Iris pigment epithelial cell (primary cell): ENCODE measurements around the gene SHQ1.

Source experiments
- DNase-seq: peaks from one replicate; pipeline ENCODE4 v3.0.0-alpha.2; 2011; ENCODE audit warnings: low read depth

The SHQ1 gene

GRCh38 chr3:72847751-72848702 is at the start of gene SHQ1:
SHQ1 (minus strand) TSS chr3:72848445; CDS start chr3:72848340, 105 bp downstream.
- peak; percentile 96 for DNase-seq

- no peak for DNase-seq
Observed at GRCh38 chr3:72897758-72898007, 49.4 kb upstream of the SHQ1 start.

- peak; percentile 67 for DNase-seq
Observed at GRCh38 chr3:72896996-72897757, 48.9 kb upstream of the SHQ1 start.

GRCh38 chr3:72894976-72895552 is 46.8 kb upstream of the SHQ1 start:
- no peak for DNase-seq

- no peak for DNase-seq
Observed at GRCh38 chr3:72892870-72893269, 44.6 kb upstream of the SHQ1 start.

- peak; percentile 96 for DNase-seq
Observed at GRCh38 chr3:72892081-72892775, 44.0 kb upstream of the SHQ1 start.

GRCh38 chr3:72891053-72891855 is 43.0 kb upstream of the SHQ1 start:
- peak; percentile 100 for DNase-seq

- no peak for DNase-seq
Observed at GRCh38 chr3:72890166-72890925, 42.1 kb upstream of the SHQ1 start.

GRCh38 chr3:72889310-72890165 is 41.3 kb upstream of the SHQ1 start:
- DNase-seq: no peak

GRCh38 chr3:72888546-72889309 is 40.5 kb upstream of the SHQ1 start:
- DNase-seq: peak; percentile 57

GRCh38 chr3:72887705-72888545 is 39.7 kb upstream of the SHQ1 start, which contains the start of gene GXYLT2:
GXYLT2 (plus strand) TSS chr3:72888046; CDS start chr3:72888234, 188 bp downstream.
- DNase-seq: peak; percentile 85

GRCh38 chr3:72887343-72887704 is 39.1 kb upstream of the SHQ1 start:
- no peak for DNase-seq

- peak; percentile 28 for DNase-seq
Observed at GRCh38 chr3:72872183-72872582, 23.9 kb upstream of the SHQ1 start.

- DNase-seq: no peak
Observed at GRCh38 chr3:72862314-72863090, 14.3 kb upstream of the SHQ1 start.

- DNase-seq: no peak
Observed at GRCh38 chr3:72860846-72861245, 12.6 kb upstream of the SHQ1 start.

GRCh38 chr3:72860053-72860452 is 11.8 kb upstream of the SHQ1 start:
- no peak for DNase-seq

- no peak for DNase-seq
Observed at GRCh38 chr3:72855001-72855400, 6.8 kb upstream of the SHQ1 start.
